Breast epithelium (tissue), 4 donors: ENCODE measurements around the gene CNP. TPM values are rescaled to one million over a fixed set of nuclear protein-coding genes. Genes with fewer than 3 reads are reported as not detected.
"Not testable (repeated sequence)": the region's sequence is repeated elsewhere in the genome, so short reads cannot be mapped to it uniquely, and the experiment has no call there.

Experiments used
- DNase-seq, 2 donors: peaks; one replicate each; pipeline ENCODE4 v3.0.0-alpha.2; 2019; ENCODE audit warnings: low spot score in 2 of 2
- H3K27ac ChIP-seq, 2 donors: fragments of 200-600 bp; sonication (generic) in 1 of 2; one replicate each; pipeline ENCODE4 v1.5.1; 2016 to 2019; ENCODE audit warnings: mild to moderate bottlenecking in 1 of 2
- H3K27me3 ChIP-seq, 2 donors: fragments of 200-600 bp; sonication (generic) in 1 of 2; one replicate each; pipeline versions ENCODE4 v1.5.1 to v1.6.0; 2017 to 2019; ENCODE audit warnings: control low read depth in 1 of 2, mild to moderate bottlenecking in 1 of 2
- H3K36me3 ChIP-seq: fragments of 200-600 bp; one replicate; pipeline ENCODE4 v1.5.1; 2019
- H3K4me1 ChIP-seq, 2 donors: fragments of 200-600 bp; sonication (generic); one replicate each; pipeline ENCODE4 v1.5.1; 2016 to 2019; ENCODE audit warnings: control low read depth in 1 of 2
- H3K4me3 ChIP-seq, 3 donors: fragments of 200-600 bp; sonication (generic); 1 replicate in 2 of 3; 2 replicates in 1 of 3; pipeline ENCODE4 v1.5.1; 2016 to 2019; ENCODE audit warnings: mild to moderate bottlenecking in 3 of 3, moderate library complexity in 2 of 3
- H3K9me3 ChIP-seq, 2 donors: fragments of 200-600 bp; sonication (generic) in 1 of 2; one replicate each; pipeline ENCODE4 v1.5.1; 2016 to 2019; ENCODE audit warnings: control low read depth in 1 of 2
- POLR2A ChIP-seq: fragments of 450-650 bp; IDR thresholded peaks from one replicate; pipeline ENCODE4 v1.6.1; 2016; ENCODE audit warnings: antibody characterized with exemption, mild to moderate bottlenecking, moderate library complexity
- POLR2AphosphoS5 ChIP-seq, 3 donors: sonication (generic); formaldehyde crosslinking; IDR thresholded peaks; one replicate each; pipeline ENCODE4 v1.6.1; 2017; ENCODE audit warnings: antibody characterized with exemption in 3 of 3
- intact Hi-C: fragments of 100-400 bp; cut with DNase I; formaldehyde crosslinking; loops from one replicate; pipeline ENCODE4 v1.15.1; 2023; ENCODE audit warnings: low total_unique reads
- total RNA-seq, 3 donors: library from RNA; depleted of rRNA; stranded (reverse); fragments of >200 nt; gene quantifications; one replicate each; pipeline ENCODE4 v1.1.0, GENCODE V29; 2016
- TF ChIP-seq, protein P1 (sequence below), 3 donors: fragments of 450-650 bp; IDR thresholded peaks; one replicate each; pipeline ENCODE4 v1.5.1; 2016 to 2017; ENCODE audit warnings: antibody characterized with exemption in 3 of 3, mild to moderate bottlenecking in 3 of 3, moderate library complexity in 3 of 3

The CNP gene
- total RNA-seq, 3 donors from 2014 or later, result 51.8 to 55.5 (median 53.7) TPM

DNA sequence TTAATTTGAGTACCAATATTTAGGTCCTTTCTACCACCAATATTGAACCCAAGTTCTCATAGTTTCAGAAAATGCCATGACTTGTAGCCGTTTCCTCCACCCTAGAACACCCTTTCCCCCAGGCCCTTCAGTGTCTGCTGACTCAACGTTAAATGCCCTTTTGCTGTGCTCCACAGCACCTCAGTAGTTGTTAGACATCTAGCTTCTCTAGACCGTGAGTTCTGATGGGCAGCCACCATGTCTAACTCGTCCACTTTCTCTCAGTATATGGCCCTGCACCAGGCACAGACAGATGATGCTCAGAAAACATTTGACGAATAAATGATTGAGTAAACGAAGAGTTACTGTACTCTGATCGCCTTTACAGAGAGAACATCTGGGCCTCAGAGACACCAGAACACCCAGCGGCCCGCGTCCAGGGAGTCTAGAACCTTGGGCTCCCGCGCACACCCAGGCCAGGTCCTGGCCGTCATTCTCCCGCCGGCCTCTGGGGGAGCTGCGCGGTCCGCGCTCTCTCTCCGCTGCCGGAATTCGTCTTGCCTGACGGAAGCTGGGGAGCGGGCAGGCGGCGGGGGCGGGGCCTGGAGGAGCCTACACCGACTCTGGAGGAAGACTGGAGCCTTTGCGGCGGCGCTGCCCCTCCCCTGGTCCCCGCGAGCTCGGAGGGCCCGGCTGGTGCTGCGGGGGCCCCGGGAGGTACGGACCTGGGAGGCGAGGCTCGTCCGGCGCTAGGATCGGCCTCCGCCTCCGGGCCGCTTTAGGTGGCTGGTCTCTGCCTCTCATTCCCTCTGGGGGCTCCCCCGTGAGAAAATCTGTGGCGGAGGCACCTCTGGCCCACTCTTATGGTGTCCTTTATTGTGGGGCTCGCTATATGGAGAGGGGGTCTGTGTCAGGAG is 53.2 kb downstream of the CNP start, which contains the start of gene NKIRAS2:
NKIRAS2 (plus strand) TSS at position 582 of the 896 bp plus-strand sequence. CDS start 1,488 bp downstream, outside the sequence.
- Histone ChIP-seq H3K36me3 (no peaks in the 10 kb centered on the region), H3K27me3 (no peaks in the 10 kb centered on the region), H3K9me3 (no peaks in the 10 kb centered on the region), H3K4me1 (peaks cover 0 to 15% of the 10 kb centered on the region in 2 donors), H3K27ac (peak within 1 kb of the TSS; percentile 85 to 92), H3K4me3 (peak within 1 kb of the TSS; percentile 80 to 94 (median 85))
- TF ChIP-seq, protein P1, sequence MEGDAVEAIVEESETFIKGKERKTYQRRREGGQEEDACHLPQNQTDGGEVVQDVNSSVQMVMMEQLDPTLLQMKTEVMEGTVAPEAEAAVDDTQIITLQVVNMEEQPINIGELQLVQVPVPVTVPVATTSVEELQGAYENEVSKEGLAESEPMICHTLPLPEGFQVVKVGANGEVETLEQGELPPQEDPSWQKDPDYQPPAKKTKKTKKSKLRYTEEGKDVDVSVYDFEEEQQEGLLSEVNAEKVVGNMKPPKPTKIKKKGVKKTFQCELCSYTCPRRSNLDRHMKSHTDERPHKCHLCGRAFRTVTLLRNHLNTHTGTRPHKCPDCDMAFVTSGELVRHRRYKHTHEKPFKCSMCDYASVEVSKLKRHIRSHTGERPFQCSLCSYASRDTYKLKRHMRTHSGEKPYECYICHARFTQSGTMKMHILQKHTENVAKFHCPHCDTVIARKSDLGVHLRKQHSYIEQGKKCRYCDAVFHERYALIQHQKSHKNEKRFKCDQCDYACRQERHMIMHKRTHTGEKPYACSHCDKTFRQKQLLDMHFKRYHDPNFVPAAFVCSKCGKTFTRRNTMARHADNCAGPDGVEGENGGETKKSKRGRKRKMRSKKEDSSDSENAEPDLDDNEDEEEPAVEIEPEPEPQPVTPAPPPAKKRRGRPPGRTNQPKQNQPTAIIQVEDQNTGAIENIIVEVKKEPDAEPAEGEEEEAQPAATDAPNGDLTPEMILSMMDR (IDR thresholded peaks at IDR 0.05), result peak; percentile 93 to 98 (median 95)
- TF ChIP-seq POLR2AphosphoS5 (IDR thresholded peaks at IDR 0.05) (peak; percentile 47 to 68 (median 56)), POLR2A (peak; percentile 35)
- peak; percentile 90 to 94 for DNase-seq
- intact Hi-C loops, result loop anchor here (10.0 kb wide), 1 partner anchor 55 kb away; the partner anchor contains the start of gene CNP

DNA sequence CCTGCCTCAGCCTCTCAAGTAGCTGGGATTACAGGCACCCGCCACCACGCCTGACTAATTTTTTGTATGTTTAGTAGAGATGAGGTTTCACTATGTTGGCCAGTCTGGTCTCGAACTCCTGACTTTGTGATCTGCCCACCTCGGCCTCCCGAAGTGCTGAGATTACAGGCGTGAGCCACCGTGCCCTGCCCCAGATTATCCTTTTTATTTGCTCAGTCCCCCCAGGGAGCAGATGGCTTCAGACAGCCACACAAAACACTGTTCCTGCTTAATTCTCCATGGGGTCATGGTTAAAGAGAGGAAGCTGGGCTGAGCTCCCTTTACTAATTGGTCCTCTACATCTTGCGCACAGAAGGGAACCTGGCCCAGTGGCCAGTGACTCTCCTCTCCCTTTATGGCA is 54.2 kb downstream of the CNP start:
- Histone ChIP-seq H3K4me3 (peak overlapping the region; percentile 80 to 94 (median 85)), H3K27ac (peak overlapping the region in 1 of 2 donors; percentile 85), H3K4me1 (peaks cover 3 to 16% of the 10 kb centered on the region in 2 donors)
- H3K9me3 ChIP-seq, H3K27me3 ChIP-seq, H3K36me3 ChIP-seq, DNase-seq: not testable (repeated sequence)
- intact Hi-C loops, result loop anchor here (10.0 kb wide), 1 partner anchor 56 kb away; the partner anchor contains the start of gene CNP

DNA sequence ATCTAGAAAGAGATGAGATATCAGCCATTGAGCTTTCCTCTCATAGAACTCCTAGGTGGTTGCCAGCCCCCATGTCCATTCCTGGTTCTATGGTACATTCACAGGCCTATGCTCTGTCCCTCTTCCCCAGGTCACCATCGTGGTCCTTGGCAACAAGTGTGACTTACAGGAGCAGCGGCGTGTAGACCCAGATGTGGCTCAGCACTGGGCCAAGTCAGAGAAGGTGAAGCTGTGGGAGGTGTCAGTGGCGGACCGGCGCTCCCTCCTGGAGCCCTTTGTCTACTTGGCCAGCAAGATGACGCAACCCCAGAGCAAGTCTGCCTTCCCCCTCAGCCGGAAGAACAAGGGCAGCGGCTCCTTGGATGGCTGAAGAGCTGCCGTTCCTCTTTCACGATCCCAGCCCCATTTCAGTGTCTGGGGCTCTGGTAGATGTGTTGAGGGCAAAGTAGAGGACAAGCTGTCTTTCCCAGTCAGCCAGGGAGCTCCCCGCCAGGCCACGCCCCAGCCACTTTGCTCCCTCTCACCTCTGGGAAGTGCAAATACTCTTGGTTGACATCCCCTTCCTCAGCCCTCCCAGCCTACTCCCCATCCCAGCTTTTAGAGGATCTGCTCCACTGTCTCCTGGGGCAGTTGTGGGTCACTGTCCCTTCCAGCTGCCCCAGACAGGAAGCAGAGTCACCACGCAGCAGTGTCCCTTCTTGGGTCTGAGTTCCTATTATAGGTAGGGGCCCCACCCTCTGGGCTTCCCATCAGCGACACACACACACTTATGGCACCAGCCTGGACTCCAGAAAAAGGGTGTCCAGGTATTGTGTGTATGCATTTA is 57.1 kb downstream of the CNP start:
- TF ChIP-seq, protein P1 (IDR thresholded peaks at IDR 0.05), result no peak
- TF ChIP-seq POLR2A (no peak), POLR2AphosphoS5 (IDR thresholded peaks at IDR 0.05) (no peak)
- Histone ChIP-seq H3K9me3 (no peaks in the 10 kb centered on the region), H3K27ac (peak overlapping the region; percentile 68 to 69), H3K36me3 (no peaks in the 10 kb centered on the region), H3K4me3 (no peak overlapping the region), H3K27me3 (no peaks in the 10 kb centered on the region), H3K4me1 (peaks cover 3 to 7% of the 10 kb centered on the region in 2 donors)
- intact Hi-C loops, result loop anchor here (10.0 kb wide), 1 partner anchor 59 kb away; the partner anchor contains the start of gene CNP
- DNase-seq, result peak in 1 of 2 donors; percentile 22

DNA sequence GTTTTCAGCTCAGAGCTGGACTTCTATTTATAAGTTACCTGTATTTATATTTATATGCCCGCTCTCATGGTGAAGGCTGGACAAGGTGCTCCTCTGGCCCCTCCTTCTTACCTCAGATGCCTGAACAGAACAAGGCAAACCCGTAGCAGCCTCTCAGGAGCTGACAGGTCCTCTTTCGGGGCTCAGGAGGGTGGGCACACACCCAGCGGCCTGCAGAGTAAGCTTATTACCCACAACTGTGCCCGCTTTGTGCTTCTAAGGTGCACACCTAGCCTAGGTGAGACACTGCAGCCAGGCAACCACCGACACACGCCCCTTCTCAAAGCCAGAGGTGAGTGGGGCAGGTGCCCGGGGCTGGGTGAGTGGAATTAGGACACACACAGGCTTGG is 58.6 kb downstream of the CNP start:
- Histone ChIP-seq H3K36me3 (no peaks in the 10 kb centered on the region), H3K4me3 (no peak overlapping the region), H3K27ac (peak overlapping the region; percentile 69 to 75), H3K4me1 (peaks cover 3 to 7% of the 10 kb centered on the region in 2 donors), H3K9me3 (no peaks in the 10 kb centered on the region), H3K27me3 (no peaks in the 10 kb centered on the region)
- intact Hi-C loops, result loop anchor here (5.0 to 10.0 kb wide), 2 partner anchors 60 to 87 kb away; partner anchors contain the start of genes CNP and DHX58
- no peak for DNase-seq
- TF ChIP-seq, protein P1 (IDR thresholded peaks at IDR 0.05), result no peak
- TF ChIP-seq POLR2AphosphoS5 (IDR thresholded peaks at IDR 0.05) (no peak), POLR2A (no peak)

DNA sequence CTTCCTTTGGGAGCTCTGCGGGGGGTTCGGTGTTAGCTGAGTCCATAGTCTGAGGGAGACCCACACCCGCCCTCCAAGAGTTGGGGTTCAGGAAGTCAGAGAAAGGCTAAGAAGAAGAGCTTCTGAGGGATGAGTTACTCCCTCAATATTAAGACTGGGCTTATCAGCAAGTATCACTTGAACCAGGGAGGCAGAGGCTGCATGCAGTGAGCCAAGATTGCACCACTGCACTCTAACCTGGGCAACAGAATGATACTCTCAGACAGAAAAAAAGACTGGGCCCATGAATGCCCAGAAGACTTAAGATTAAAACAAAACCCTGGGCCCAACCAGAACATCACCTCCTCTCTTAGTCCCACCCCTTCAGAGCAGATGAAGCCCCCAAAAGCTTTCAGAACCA is 59.3 kb downstream of the CNP start:
- Histone ChIP-seq H3K4me1 (peaks cover 3 to 7% of the 10 kb centered on the region in 2 donors), H3K27me3 (no peaks in the 10 kb centered on the region), H3K9me3 (no peaks in the 10 kb centered on the region), H3K4me3 (no peak overlapping the region), H3K36me3 (no peaks in the 10 kb centered on the region), H3K27ac (no peak overlapping the region)
- TF ChIP-seq, protein P1 (IDR thresholded peaks at IDR 0.05), result no peak
- TF ChIP-seq POLR2A (no peak), POLR2AphosphoS5 (IDR thresholded peaks at IDR 0.05) (no peak)
- intact Hi-C loops, result loop anchor here (5.0 to 10.0 kb wide), 2 partner anchors 61 to 86 kb away; partner anchors contain the start of genes CNP and DHX58
- no peak for DNase-seq
